K562 (cell line): Measurements from ENCODE around the gene PRTFDC1. TPM values are rescaled to one million over a fixed set of nuclear protein-coding genes. Genes with fewer than 3 reads are reported as not detected.

Experiments
- BHLHE40 ChIP-seq: IDR thresholded peaks from 2 replicates; pipeline ENCODE4 v1.6.1; 2011; ENCODE audit warnings: low read length, improper control_type of control experiment
- KDM1A ChIP-seq, 2 experiments: fragments of 450-650 bp; IDR thresholded peaks; 2 replicates each; pipeline ENCODE4 v1.6.1; 2016; ENCODE audit warnings: mild to moderate bottlenecking in 2 of 2
- POLR3A ChIP-seq: IDR thresholded peaks from 2 replicates; pipeline ENCODE4 v1.6.1; 2011; ENCODE audit warnings: borderline replicate concordance, mild to moderate bottlenecking, moderate library complexity; ENCODE audit not compliant: insufficient read length, insufficient read depth; ENCODE audit errors: extremely low read depth
- polyA plus RNA-seq, 8 experiments: library from polyadenylated mRNA; depleted of rRNA in 4 of 8; stranded (reverse) in 5 of 8; unstranded in 3 of 8; fragments of >200 nt; fragmentation: Nextera tagmentation in 2 of 8; fragmentation: Illumina TruSeq in 1 of 8; extraction: Ambion mirVana in 2 of 8; extraction: Trizol in 1 of 8; gene quantifications; 2 replicates each; pipeline versions ENCODE4 v1.2.1 to v1.2.3, GENCODE V29; 2011 to 2014; ENCODE audit warnings: inconsistent platforms in 1 of 8, missing spikeins in 1 of 8
- total RNA-seq, 7 experiments: library from RNA; depleted of rRNA in 6 of 7; stranded (reverse); fragments of >200 nt in 6 of 7; fragmentation: Illumina TruSeq in 2 of 7; extraction: Trizol in 2 of 7; gene quantifications; 2 replicates each; pipeline versions ENCODE4 v1.2.1 to v1.2.3, GENCODE V29; 2011 to 2021; ENCODE audit warnings: low replicate concordance in 1 of 7
- TF ChIP-seq, protein P1 (sequence below), 3 experiments: fragments of 200-800 bp in 1 of 3; sonication (Bioruptor generic) in 1 of 3; sonication (generic) in 1 of 3; formaldehyde crosslinking in 1 of 3; IDR thresholded peaks; 2 replicates each; pipeline versions ENCODE4 v1.6.1 to v1.8.0; 2016 to 2022; ENCODE audit warnings: mild to moderate bottlenecking in 2 of 3, missing compliant biosample characterization in 2 of 3, missing genetic modification characterization in 2 of 3, missing genetic modification reagents in 1 of 3
- TF ChIP-seq, protein P2 (sequence below): fragments of 250-450 bp; sonication (Bioruptor Pico); IDR thresholded peaks from 2 replicates; pipeline ENCODE4 v1.9.0; 2021; ENCODE audit warnings: mild to moderate bottlenecking, inconsistent platforms
- TF ChIP-seq, protein P3 (sequence below): sonication (generic); IDR thresholded peaks from 2 replicates; pipeline ENCODE4 v1.6.1; 2016

The PRTFDC1 gene
- total and polyA plus RNA-seq, 9 of the 15 experiments (the other 6 are each of a cell fraction or from before 2014, with no cell fraction given), result 7.0 to 27.6 (median 10.0) TPM

DNA sequence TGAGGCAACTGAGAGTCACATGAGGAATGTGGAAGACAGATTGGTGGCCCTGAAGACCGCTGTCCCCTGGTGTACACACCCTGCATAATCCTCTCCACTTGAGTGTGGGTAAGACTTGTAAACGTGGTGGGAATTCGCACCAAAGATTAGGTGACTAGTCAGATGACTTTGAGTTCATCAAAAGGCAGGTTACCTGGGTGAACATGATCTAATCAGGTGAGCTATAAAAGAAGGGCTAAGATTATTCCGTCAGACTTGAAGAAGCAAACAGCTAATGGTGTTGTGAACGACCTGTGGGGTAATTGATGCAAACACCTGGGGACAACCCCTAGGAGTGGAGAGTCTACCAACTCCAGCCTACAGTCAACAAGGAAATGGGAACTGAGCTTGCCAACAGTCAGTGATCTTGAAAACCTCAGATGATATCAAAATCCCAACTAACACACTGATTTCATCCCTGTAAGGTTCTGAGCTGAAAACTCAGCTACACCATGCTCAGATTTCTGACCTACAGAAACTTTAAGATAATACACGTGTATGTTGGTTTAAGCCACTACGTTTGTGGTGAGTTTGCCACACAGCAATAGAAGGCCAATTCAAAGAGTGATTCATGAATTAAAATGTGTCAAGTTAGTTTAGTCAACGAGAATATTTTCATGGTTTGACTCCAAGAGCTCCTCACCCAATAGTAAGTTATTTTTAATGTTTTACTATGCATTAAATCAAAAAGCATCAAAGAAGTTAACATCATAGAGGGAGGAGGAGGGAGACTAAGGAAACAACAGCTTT is 16.7 kb downstream of the PRTFDC1 start (continued):
- TF ChIP-seq, protein P1, sequence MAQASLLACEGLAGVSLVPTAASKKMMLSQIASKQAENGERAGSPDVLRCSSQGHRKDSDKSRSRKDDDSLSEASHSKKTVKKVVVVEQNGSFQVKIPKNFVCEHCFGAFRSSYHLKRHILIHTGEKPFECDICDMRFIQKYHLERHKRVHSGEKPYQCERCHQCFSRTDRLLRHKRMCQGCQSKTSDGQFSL (CRISPR knock-in tag; IDR thresholded peaks at IDR 0.05), result no peak
- TF ChIP-seq, protein P1 (tag; IDR thresholded peaks at IDR 0.05), result no peak
- TF ChIP-seq KDM1A (IDR thresholded peaks at IDR 0.05), result peak in 1 of 2 experiments; percentile 34; a peak in 2 of 4 replicates
- TF ChIP-seq, protein P2, sequence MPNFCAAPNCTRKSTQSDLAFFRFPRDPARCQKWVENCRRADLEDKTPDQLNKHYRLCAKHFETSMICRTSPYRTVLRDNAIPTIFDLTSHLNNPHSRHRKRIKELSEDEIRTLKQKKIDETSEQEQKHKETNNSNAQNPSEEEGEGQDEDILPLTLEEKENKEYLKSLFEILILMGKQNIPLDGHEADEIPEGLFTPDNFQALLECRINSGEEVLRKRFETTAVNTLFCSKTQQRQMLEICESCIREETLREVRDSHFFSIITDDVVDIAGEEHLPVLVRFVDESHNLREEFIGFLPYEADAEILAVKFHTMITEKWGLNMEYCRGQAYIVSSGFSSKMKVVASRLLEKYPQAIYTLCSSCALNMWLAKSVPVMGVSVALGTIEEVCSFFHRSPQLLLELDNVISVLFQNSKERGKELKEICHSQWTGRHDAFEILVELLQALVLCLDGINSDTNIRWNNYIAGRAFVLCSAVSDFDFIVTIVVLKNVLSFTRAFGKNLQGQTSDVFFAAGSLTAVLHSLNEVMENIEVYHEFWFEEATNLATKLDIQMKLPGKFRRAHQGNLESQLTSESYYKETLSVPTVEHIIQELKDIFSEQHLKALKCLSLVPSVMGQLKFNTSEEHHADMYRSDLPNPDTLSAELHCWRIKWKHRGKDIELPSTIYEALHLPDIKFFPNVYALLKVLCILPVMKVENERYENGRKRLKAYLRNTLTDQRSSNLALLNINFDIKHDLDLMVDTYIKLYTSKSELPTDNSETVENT (CRISPR knock-in tag), result no peak
- TF ChIP-seq, protein P3, sequence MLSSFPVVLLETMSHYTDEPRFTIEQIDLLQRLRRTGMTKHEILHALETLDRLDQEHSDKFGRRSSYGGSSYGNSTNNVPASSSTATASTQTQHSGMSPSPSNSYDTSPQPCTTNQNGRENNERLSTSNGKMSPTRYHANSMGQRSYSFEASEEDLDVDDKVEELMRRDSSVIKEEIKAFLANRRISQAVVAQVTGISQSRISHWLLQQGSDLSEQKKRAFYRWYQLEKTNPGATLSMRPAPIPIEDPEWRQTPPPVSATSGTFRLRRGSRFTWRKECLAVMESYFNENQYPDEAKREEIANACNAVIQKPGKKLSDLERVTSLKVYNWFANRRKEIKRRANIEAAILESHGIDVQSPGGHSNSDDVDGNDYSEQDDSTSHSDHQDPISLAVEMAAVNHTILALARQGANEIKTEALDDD, result peak; percentile 67
- 0 out of 2 replicates have a peak, but pooled peaks have one; percentile 5 for TF ChIP-seq BHLHE40
- TF ChIP-seq POLR3A, result no peak
